ENCODE results near the gene MYOM1.

MYOM1 gene

GRCh38 chr18:3234457-3234856, 14.7 kb upstream of the MYOM1 start:
- no peak overlapping the region for H3K27ac ChIP-seq
- no peak for TF ChIP-seq CTCF (conservative IDR thresholded peaks at IDR 0.05)

DNA sequence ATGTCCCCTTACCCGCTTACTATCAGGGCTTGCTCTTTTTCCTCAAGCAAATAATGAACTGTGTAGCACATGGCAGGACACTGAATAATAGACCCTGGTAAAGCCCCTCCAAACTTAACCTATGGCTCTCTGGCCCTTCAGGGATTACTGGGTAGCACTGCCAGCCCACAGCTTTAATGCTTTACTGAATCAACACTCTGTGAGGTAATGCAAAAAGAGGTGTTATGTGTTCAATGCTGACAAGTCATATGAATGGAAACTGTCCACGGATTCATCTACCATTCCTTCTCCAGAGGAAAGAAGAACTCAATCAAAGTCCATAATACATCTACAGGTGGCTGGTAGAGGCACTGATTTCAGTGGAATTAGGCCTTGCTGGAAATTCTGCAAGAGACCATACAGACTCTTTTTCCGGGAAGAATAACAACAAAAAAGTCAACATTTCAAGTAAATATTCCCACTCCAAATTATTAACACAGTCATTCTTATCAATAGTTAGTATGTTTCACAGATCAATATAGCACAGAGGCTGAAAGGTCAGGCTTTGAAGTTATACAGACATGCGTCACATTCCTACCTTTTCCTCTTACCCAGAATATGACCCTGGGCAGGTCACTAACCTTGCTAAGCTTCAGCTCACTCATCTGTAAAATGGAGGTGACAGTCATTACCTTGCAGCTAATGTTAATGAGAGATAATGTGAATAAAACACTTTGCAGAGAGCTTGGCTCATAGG, 13.8 kb upstream of the MYOM1 start:
- TF ChIP-seq CTCF (conservative IDR thresholded peaks at IDR 0.05), result no peak
- H3K27ac ChIP-seq, result no peak overlapping the region

- no peak overlapping the region for H3K27ac ChIP-seq
- TF ChIP-seq CTCF (conservative IDR thresholded peaks at IDR 0.05), result no peak
Measured at GRCh38 chr18:3233004-3233403, 13.2 kb upstream of the MYOM1 start.

DNA sequence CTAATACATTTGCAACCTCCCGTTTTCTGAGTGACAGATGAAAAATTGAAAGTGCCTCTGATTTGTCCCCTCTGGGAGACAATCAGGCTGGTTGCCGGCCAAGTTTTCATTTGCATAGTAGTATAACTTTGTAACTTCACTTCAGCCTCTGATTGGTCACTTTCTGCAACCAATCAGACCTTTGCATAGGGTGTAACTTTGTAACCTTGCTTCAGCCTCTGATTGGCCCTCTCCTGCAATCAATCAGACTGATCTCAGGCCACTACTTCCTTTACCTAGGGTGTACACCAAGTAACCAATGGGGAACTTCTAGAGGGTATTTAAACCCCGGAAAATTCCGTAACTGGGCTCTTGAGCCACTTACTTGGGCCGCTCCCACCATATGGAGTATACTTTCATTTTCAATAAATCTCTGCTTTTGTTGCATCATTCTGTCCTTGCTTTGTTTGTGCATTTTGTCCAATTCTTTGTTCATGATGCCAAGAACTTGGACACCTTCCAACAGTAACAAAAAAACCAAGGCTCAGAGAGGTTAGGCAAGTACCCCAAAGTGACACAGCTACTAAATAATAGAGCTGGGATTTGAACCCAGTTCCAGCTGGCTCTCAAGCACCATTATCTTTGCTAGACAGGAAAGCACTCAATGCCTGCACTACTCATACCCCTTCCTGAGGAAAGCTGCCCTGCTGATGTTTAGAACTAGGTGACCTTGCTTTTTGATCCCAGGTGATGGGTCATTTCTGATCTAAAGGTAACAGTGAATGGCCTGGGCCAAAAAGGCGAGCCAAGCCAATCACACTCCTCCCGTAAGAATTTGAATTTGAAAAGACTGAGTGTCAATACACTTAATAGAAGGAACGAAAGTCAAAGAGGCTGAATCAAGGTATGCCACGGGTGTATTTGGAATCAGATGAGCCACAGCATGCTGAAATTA, 10.9 kb upstream of the MYOM1 start:
- TF ChIP-seq CTCF (conservative IDR thresholded peaks at IDR 0.05), result no peak
- H3K27ac ChIP-seq, result no peak overlapping the region

DNA sequence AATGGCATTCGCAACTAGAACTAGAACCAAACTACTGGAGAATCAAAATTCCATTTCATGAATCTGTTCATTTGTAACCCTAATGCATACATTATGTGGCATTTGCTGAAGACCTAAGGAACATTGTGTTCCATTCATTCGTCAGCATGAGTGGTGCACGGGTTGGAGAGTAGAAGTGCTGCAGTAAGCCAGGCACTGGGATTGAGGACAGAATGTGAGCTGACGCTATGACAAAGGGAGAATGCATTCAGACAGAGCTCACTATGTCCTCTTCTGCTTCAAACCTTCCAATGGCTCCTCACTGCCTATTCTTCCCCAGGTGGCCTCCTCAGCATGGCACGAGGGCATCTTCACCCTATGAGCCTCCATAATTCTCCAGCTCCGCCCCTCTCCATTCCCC, 6.3 kb upstream of the MYOM1 start:
- H3K27ac ChIP-seq, result no peak overlapping the region
- no peak for TF ChIP-seq CTCF (conservative IDR thresholded peaks at IDR 0.05)

DNA sequence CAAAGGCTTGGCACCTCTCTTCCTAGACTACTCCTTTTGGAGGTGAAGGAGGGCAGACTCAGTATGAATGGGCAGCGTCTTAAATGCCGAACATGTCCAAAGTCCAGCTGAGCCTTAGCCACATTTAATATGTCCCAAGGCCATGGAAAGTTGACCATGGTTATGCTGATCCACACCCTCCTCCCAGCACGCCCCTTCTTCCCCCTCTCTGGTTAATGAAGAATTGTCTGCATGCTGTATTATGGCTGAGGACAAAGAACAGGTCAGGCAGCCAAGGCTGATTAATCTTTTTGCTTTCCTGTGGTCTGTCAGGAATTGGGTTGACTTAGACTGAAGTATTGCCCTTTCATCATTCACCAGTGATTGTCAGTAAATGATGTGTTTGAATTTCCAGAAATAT, 5.8 kb upstream of the MYOM1 start:
- H3K27ac ChIP-seq, result no peak overlapping the region
- no peak for TF ChIP-seq CTCF (conservative IDR thresholded peaks at IDR 0.05)

DNA sequence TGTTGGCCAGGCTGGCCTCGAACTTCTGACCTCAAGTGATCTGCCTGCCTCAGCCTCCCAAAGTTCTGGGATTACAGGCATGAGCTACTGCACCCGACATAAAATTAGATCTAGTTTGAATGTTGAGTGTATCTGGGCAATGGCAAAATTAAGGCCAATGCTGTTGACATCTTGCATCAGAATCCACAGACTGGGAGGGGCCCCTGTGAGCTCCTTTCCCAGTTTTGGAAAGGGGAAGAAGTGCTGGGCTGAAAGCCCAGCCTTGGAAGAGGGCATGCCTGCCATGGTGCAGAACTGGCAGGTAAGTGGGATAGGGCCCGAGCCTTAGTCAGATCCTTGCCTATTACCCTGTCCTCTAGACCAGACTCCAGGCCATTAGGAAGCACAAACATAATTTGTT, 4.5 kb upstream of the MYOM1 start:
- no peak overlapping the region for H3K27ac ChIP-seq
- TF ChIP-seq CTCF (conservative IDR thresholded peaks at IDR 0.05), result no peak
